Activated CD4-positive, CD25-positive, alpha-beta regulatory T cell treated with anti-CD3 and anti-CD28 coated beads, Interleukin-2, amount 50 U/mL, for 16 hours (primary cell): Measurements from ENCODE around the gene CATSPERZ.
A peak's percentile ranks its signal among the peaks of the same experiment; 100 is the strongest.

Experiments used
- DNase-seq: peaks from one replicate; pipeline ENCODE4 v3.0.0-alpha.2; 2020; ENCODE audit warnings: low read depth, low spot score

Gene CATSPERZ

DNA sequence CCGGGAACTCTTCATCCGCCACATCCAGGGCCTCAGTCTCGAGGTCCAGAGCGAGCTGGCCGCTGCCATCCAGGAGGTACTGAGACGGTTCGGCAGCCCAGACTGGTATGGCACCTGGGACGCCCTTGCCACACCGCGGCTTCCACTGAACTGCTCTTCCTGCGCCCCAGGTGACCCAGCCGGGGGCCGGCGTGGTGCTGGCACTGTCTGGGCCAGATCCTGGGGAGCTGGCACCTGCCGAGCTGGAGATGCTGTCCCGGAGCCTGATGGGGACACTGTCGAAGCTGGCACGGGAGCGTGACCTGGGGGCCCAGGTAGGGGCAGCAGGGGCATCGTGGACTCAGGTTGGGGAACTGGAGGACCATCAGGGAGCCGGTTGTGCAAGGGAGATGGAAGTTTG is 41.3 kb downstream of the CATSPERZ start:
- no peak for DNase-seq

DNA sequence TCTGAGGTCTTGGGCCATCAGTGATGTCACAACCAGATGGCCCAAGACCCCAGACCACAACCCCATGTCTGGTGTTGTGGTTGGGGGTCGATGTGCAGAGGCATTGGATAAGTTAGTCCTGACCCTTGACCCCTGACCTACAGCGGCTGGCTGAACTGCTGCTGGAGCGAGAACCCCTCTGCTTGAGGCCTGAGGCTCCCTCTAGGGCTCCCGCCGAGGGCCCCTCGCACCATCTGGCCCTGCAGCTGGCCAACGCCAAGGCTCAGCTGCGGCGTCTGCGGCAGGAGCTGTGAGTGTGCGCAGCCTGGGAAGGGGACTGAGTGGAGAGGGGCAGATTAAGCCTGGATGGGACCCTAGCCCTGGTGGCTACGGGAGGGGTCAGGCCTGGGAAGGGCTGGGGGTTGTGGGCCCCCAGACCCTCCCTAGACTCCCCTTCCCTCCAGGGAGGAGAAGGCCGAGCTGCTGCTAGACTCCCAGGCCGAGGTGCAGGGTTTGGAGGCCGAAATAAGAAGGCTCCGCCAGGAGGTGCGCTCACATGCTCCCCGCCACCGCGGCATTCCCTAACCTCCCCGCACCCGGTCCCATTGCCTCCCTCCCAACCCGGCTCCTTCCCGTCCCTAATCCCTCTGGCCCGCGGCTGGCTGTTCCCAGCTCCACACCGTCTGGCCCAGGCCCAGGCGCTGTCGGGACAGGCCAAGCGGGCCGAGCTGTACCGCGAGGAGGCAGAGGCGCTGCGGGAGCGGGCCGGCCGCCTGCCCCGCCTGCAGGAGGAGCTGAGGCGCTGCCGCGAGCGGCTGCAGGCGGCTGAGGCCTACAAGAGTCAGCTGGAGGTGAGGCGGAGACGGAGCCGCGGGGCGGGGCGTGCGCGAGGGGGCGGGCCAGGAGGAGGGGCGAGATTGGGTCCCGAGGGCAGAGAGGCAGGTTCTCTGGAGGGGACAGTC is 42.0 kb downstream of the CATSPERZ start:
- DNase-seq = peak; percentile 66

- no peak for DNase-seq
These were observed 42.9 kb downstream of the CATSPERZ start for GRCh38 chr11:64342869-64343745.

- DNase-seq = no peak
These were observed 43.8 kb downstream of the CATSPERZ start for GRCh38 chr11:64343767-64344559.

- DNase-seq = no peak
These were observed 44.6 kb downstream of the CATSPERZ start for GRCh38 chr11:64344787-64345186.

- no peak for DNase-seq
These were observed 47.2 kb downstream of the CATSPERZ start for GRCh38 chr11:64347193-64347867.

GRCh38 chr11:64348383-64349024 is 48.3 kb downstream of the CATSPERZ start:
- no peak for DNase-seq

GRCh38 chr11:64349025-64349387 is 48.8 kb downstream of the CATSPERZ start:
- no peak for DNase-seq

- DNase-seq = no peak
These were observed 49.2 kb downstream of the CATSPERZ start for GRCh38 chr11:64349404-64349803.

GRCh38 chr11:64351136-64351631 is 51.0 kb downstream of the CATSPERZ start:
- DNase-seq = no peak

GRCh38 chr11:64352099-64352994 is 52.2 kb downstream of the CATSPERZ start:
- no peak for DNase-seq

DNA sequence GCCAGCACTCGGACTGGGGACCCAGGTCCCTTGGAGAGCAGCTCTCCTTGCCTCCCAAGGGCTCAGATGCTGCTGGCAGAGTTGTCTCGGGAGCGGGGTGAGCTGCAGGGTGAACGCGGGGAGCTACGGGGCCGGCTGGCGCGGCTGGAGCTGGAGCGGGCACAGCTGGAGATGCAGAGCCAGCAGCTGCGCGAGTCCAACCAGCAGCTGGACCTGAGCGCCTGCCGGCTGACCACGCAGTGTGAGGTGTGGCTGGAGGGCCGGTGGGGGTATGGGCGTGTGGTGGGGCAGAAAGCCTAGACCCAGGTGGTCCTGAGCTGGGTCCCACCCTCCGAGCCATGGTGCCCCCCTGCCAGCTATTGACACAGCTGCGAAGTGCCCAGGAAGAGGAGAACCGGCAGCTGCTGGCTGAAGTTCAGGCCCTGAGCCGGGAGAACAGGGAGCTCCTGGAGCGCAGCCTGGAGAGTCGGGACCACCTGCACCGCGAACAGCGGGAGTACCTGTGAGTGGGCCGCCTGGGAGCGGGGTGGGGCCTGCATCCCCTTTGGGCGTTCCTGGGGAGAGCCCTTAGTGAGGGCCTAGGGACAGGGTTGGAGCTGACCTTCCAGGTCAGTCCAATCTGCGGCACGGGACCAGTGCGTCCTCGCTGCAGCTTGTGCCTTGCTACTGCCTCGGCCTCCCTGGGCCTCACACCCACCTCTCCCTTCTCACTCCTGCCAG is 53.0 kb downstream of the CATSPERZ start:
- no peak for DNase-seq

GRCh38 chr11:64353715-64354506 is 53.8 kb downstream of the CATSPERZ start:
- DNase-seq = no peak
